ENCODE data around the gene SLC41A3. TPM values are rescaled to one million over a fixed set of nuclear protein-coding genes. Genes with fewer than 3 reads are reported as not detected.
"Not testable (repeated sequence)": the region's sequence is repeated elsewhere in the genome, so short reads cannot be mapped to it uniquely, and the experiment has no call there.

Gene SLC41A3
- total and polyA plus RNA-seq, 12 donors, result 40.8 to 140 (median 74.4) TPM

- H3K4me3 ChIP-seq, result no peak overlapping the region
- H3K27me3 ChIP-seq, result no peaks in the 10 kb centered on the region
- H3K9me3 ChIP-seq (replicated peaks in 1 of 3), result no peaks in the 10 kb centered on the region
- no peaks in the 10 kb centered on the region for H3K36me3 ChIP-seq (replicated peaks in 1 of 2)
- intact Hi-C loops (cut with DNase I), result no loop called here
- H3K27ac ChIP-seq, result no peak overlapping the region
- no peak for DNase-seq
- TF ChIP-seq, protein P1, sequence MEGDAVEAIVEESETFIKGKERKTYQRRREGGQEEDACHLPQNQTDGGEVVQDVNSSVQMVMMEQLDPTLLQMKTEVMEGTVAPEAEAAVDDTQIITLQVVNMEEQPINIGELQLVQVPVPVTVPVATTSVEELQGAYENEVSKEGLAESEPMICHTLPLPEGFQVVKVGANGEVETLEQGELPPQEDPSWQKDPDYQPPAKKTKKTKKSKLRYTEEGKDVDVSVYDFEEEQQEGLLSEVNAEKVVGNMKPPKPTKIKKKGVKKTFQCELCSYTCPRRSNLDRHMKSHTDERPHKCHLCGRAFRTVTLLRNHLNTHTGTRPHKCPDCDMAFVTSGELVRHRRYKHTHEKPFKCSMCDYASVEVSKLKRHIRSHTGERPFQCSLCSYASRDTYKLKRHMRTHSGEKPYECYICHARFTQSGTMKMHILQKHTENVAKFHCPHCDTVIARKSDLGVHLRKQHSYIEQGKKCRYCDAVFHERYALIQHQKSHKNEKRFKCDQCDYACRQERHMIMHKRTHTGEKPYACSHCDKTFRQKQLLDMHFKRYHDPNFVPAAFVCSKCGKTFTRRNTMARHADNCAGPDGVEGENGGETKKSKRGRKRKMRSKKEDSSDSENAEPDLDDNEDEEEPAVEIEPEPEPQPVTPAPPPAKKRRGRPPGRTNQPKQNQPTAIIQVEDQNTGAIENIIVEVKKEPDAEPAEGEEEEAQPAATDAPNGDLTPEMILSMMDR (IDR thresholded peaks at IDR 0.05), result no peak
- TF ChIP-seq POLR2A (IDR thresholded peaks at IDR 0.05), result no peak
- 93 to 97% (median 94%) methylated on average over 3 of the region's 3 CpGs for WGBS, 4 donors
- no peaks in the 10 kb centered on the region for H3K4me1 ChIP-seq (replicated peaks in 1 of 2)
Observed at GRCh38 chr3:126050050-126050392, 33.9 kb downstream of the SLC41A3 start.

DNA sequence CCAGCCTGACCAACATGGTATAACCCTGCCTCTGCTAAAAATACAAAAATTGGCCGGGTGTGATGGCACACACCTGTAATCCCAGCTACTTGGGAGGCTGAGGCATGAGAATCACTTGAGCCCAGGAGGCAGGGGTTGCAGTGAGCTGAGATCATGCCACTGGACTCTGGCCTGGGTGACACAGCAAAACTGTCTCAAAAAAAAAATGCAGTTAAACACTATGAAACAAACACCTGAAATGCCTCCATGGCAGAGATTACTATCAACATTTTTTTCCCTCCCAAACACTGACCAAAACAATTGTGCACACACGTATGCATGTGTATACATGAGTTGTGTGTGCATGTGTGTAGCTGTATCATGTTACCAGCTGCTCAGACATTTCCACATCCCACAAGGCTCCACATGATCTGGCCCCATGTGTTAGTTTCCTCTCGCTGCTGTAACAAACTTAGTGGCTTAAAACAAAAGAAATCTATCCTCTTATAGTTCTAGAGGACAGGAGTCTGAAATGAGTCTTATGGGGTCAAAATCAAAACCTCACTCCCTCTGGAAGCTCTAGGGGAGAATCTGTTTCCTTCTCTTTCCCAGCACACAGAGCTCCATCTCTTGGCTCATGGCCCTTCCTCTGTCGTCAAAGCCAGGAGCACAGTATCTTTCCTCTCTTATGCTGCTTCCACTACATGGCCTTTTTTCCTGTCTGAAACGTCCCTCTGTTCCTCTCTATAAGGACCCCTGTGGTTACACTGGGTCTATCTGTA lies 34.5 kb downstream of the SLC41A3 start:
- H3K4me3 ChIP-seq, result no peak overlapping the region
- H3K27me3 ChIP-seq, result no peaks in the 10 kb centered on the region
- DNase-seq, result no peak
- WGBS, 4 donors, result 85 to 89% (median 87%) methylated on average over 5 of the region's 5 CpGs
- no peak overlapping the region for H3K27ac ChIP-seq
- no peaks in the 10 kb centered on the region for H3K9me3 ChIP-seq (replicated peaks in 1 of 3)
- H3K36me3 ChIP-seq (replicated peaks in 1 of 2), result no peaks in the 10 kb centered on the region
- no peaks in the 10 kb centered on the region for H3K4me1 ChIP-seq (replicated peaks in 1 of 2)
- no peak for TF ChIP-seq POLR2A (IDR thresholded peaks at IDR 0.05)
- TF ChIP-seq, protein P1 (IDR thresholded peaks at IDR 0.05), result no peak
- intact Hi-C loops (cut with DNase I), result no loop called here

DNA sequence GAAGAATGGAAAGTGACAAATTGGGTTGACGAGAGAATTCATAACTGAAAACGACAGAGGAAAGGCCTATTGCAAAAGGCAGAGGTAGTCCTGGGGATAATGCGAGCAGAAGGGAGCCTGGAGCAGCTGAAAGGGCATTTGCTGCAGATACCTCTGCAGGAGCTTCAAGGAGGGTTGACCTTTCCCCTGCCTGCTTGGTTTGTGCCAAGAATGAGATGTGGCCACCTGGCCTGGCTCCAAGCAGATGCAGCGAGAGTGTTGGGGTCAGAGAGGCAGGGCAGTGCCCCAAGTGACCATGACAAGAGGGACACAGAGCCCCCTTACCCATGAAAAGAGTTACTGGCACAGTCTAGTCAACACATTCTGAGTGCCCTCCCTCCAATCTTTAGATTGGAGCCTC lies 43.5 kb downstream of the SLC41A3 start:
- no peak for TF ChIP-seq POLR2A (IDR thresholded peaks at IDR 0.05)
- TF ChIP-seq, protein P1 (IDR thresholded peaks at IDR 0.05), result no peak
- intact Hi-C loops (cut with DNase I), result no loop called here
- Histone ChIP-seq H3K9me3 (replicated peaks in 1 of 3) (no peaks in the 10 kb centered on the region), H3K36me3 (replicated peaks in 1 of 2) (no peaks in the 10 kb centered on the region), H3K27me3 (no peaks in the 10 kb centered on the region), H3K27ac (no peak overlapping the region), H3K4me1 (replicated peaks in 1 of 2) (no peaks in the 10 kb centered on the region), H3K4me3 (no peak overlapping the region)
- WGBS, 4 donors, result 56 to 85% (median 74%) methylated on average over 4 of the region's 4 CpGs
- DNase-seq, result peak in 2 of 7 donors; percentile 7 to 44

DNA sequence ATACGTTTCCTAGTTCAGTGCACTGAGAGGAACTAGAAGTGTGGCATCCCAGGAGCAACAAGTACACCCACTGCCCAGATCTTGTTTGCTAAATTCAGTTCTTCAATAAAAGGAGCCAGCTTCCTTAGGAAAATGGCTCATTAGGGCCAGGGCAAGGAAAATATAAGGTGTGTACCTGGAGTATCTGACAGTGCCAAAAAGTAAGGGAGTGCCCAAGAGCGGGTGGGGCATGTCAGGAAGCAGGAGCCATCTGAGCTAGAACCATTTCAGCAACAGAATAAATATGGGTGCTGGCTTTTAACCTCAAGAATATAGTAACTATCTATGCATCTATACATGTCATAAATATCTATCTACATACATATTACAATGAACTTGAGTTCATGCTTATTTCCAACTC lies 44.1 kb downstream of the SLC41A3 start:
- 44 to 100% (median 77%) methylated on average over 2 of the region's 2 CpGs for WGBS, 4 donors
- H3K9me3 ChIP-seq (replicated peaks in 1 of 3), result no peaks in the 10 kb centered on the region
- H3K36me3 ChIP-seq (replicated peaks in 1 of 2), result no peaks in the 10 kb centered on the region
- no peak overlapping the region for H3K4me3 ChIP-seq
- peaks cover 0 to under 1% of the 10 kb centered on the region in 2 donors for H3K4me1 ChIP-seq (replicated peaks in 1 of 2)
- H3K27ac ChIP-seq, result no peak overlapping the region
- TF ChIP-seq, protein P1 (IDR thresholded peaks at IDR 0.05), result no peak
- TF ChIP-seq POLR2A (IDR thresholded peaks at IDR 0.05), result no peak
- DNase-seq, result no peak
- intact Hi-C loops (cut with DNase I), result no loop called here
- H3K27me3 ChIP-seq, result no peaks in the 10 kb centered on the region

GRCh38 chr3:126038791-126039190 lies 45.1 kb downstream of the SLC41A3 start:
- intact Hi-C loops (cut with DNase I); H3K9me3 ChIP-seq (replicated peaks in 1 of 3); H3K4me1 ChIP-seq (replicated peaks in 1 of 2); H3K4me3 ChIP-seq; H3K27me3 ChIP-seq; H3K27ac ChIP-seq; H3K36me3 ChIP-seq (replicated peaks in 1 of 2): not testable (repeated sequence)
- peak in 2 of 7 donors; percentile 5 to 31 for DNase-seq
- WGBS, 4 donors, result 89 to 97% (median 93%) methylated on average over 2 of the region's 2 CpGs

Measured in adrenal gland (tissue), 12 donors.